GM12878 (cell line): ENCODE data around the gene ARX. TPM values are rescaled to one million over a fixed set of nuclear protein-coding genes. Genes with fewer than 3 reads are reported as not detected.

Experiments
- ATAC-seq: fragments of 200-7000 bp; cut with Tn5 transposase; 3 replicates; pipeline ENCODE4 v1.9.1; 2020; ENCODE audit warnings: mild to moderate bottlenecking, moderate library complexity
- BruUV-seq: library from RNA; stranded (reverse); fragments of 400-500 nt; replicated peaks from 2 replicates; lab custom pipeline; 2021; lab: Mats Ljungman, UMichigan
- CTCF ChIA-PET: fragments of 300-600 bp; sonication (Branson Sonifier 250); formaldehyde crosslinking; extraction: SDS; loops from one replicate; lab custom pipeline; 2021; ENCODE audit warnings: inconsistent platforms; lab: Yijun Ruan, JAX
- POLR2A ChIA-PET: fragments of 350-600 bp; formaldehyde crosslinking; extraction: SDS; loops from one replicate; lab custom pipeline; 2021; ENCODE audit warnings: inconsistent platforms; lab: Charles Lee
- RAD21 ChIA-PET: fragments of 300-600 bp; sonication (Branson Sonifier 250); formaldehyde crosslinking; loops from one replicate; lab custom pipeline; 2023; ENCODE audit warnings: antibody characterized with exemption; ENCODE audit not compliant: unreplicated experiment; lab: Charles Lee
- SMC1A ChIA-PET: fragments of 300-600 bp; sonication (Branson Sonifier 250); formaldehyde crosslinking; loops from one replicate; lab custom pipeline; 2023; ENCODE audit not compliant: unreplicated experiment, uncharacterized antibody; lab: Charles Lee
- DNase-seq: peaks from one replicate; pipeline ENCODE4 v3.0.0-alpha.2; 2011; ENCODE audit warnings: low read depth, low spot score
- FAIRE-seq: peaks from 3 replicates; lab custom pipeline; 2011; peaks lifted over from hg19 to GRCh38; lab: Jason Lieb, UNC
- H2AFZ ChIP-seq: 2 replicates; pipeline ENCODE4 v1.6.0; 2011; ENCODE audit warnings: low read depth, low read length, control low read depth; ENCODE audit not compliant: control insufficient read depth
- H3K27ac ChIP-seq: 2 replicates; pipeline ENCODE4 v1.5.1; 2011; ENCODE audit warnings: control low read depth; ENCODE audit not compliant: control insufficient read depth, insufficient read depth
- H3K27me3 ChIP-seq, 2 experiments: replicated peaks in 1 of 2; 2 replicates each; pipeline versions ENCODE4 v1.6.0 to v1.6.1; 2011; ENCODE audit warnings: low read length in 1 of 2; ENCODE audit not compliant: control insufficient read depth in 2 of 2, insufficient read depth in 2 of 2
- H3K36me3 ChIP-seq, 2 experiments: 2 replicates each; pipeline ENCODE4 v1.5.1; 2011; ENCODE audit warnings: low read length in 1 of 2; ENCODE audit not compliant: control insufficient read depth in 2 of 2, insufficient read depth in 2 of 2
- H3K4me1 ChIP-seq: 2 replicates; pipeline ENCODE4 v1.6.1; 2011; ENCODE audit warnings: mild to moderate bottlenecking, low read length, moderate library complexity, mixed read lengths; ENCODE audit not compliant: control insufficient read depth, insufficient read depth
- H3K4me2 ChIP-seq: 2 replicates; pipeline ENCODE4 v1.6.0; 2011; ENCODE audit warnings: control low read depth; ENCODE audit not compliant: control insufficient read depth, insufficient read depth
- H3K4me3 ChIP-seq: fragments of 200-600 bp; sonication (generic); 2 replicates; pipeline ENCODE4 v1.5.1; 2016
- H3K79me2 ChIP-seq: 2 replicates; pipeline ENCODE4 v1.6.0; 2011; ENCODE audit warnings: low read length; ENCODE audit not compliant: control insufficient read depth, insufficient read depth
- H3K9ac ChIP-seq: 2 replicates; pipeline ENCODE4 v1.8.0; 2011; ENCODE audit warnings: low read length, control low read depth, mixed read lengths; ENCODE audit not compliant: control insufficient read depth, insufficient read depth
- H3K9me3 ChIP-seq: replicated peaks from 3 replicates; pipeline ENCODE4 v1.5.1; 2011; ENCODE audit warnings: mild to moderate bottlenecking, low read length; ENCODE audit not compliant: control insufficient read depth, insufficient read depth
- H4K20me1 ChIP-seq: 2 replicates; pipeline ENCODE4 v1.6.0; 2011; ENCODE audit not compliant: control insufficient read depth, insufficient read depth
- BHLHE40 ChIP-seq, 2 experiments: fragments of 450-650 bp in 1 of 2; IDR thresholded peaks; 2 replicates each; pipeline ENCODE4 v1.6.1; 2011 to 2017; ENCODE audit warnings: low read depth in 2 of 2, borderline replicate concordance in 1 of 2, improper control_type of control experiment in 1 of 2, low read length in 1 of 2, mild to moderate bottlenecking in 1 of 2
- NR2F1 ChIP-seq: fragments of 450-650 bp; conservative IDR thresholded peaks from 2 replicates; pipeline ENCODE4 v1.6.1; 2017; ENCODE audit warnings: mild to moderate bottlenecking
- SMARCA5 ChIP-seq: fragments of 450-650 bp; IDR thresholded peaks from 2 replicates; pipeline ENCODE4 v1.6.1; 2017; ENCODE audit warnings: mild to moderate bottlenecking
- WGBS: methylation state at CpG from one replicate; pipeline ENCODE4 v1.1.6; 2016; ENCODE audit warnings: low lambda C conversion rate; ENCODE audit not compliant: insufficient replicate concordance, insufficient coverage; ENCODE audit errors: missing lambda C conversion rate; 5-methylcytosine and 5-hydroxymethylcytosine counted together
- in situ Hi-C: fragments of 300-500 bp; cut with MboI; formaldehyde crosslinking; loops from 9 replicates; pipeline ENCODE4 v1.14.3; 2018; ENCODE audit warnings: mixed read lengths
- intact Hi-C: fragments of 100-400 bp; cut with micrococcal nuclease; formaldehyde crosslinking; loops from one replicate; pipeline ENCODE4 v1.14.2; 2022; ENCODE audit not compliant: unreplicated experiment
- polyA plus RNA-seq, 11 experiments: library from polyadenylated mRNA; depleted of rRNA in 4 of 11; unstranded in 6 of 11; stranded (reverse) in 5 of 11; fragments of >200 nt; fragmentation: Nextera tagmentation in 4 of 11; fragmentation: Illumina TruSeq in 1 of 11; extraction: Ambion mirVana in 4 of 11; extraction: Trizol in 1 of 11; gene quantifications; 1 replicate in 1 of 11; 2 replicates in 10 of 11; pipeline versions ENCODE4 v1.2.1 to v1.2.3, GENCODE V29; 2011 to 2016; ENCODE audit warnings: inconsistent platforms in 2 of 11, missing spikeins in 2 of 11, low read depth in 1 of 11
- total RNA-seq, 4 experiments: library from RNA; depleted of rRNA in 3 of 4; stranded (reverse); fragments of >200 nt in 3 of 4; fragmentation: Illumina TruSeq in 1 of 4; extraction: Trizol in 1 of 4; gene quantifications; 2 replicates each; pipeline versions ENCODE4 v1.2.1 to v1.2.3, GENCODE V29; 2013 to 2021

The ARX gene
- total and polyA plus RNA-seq, 10 of the 15 experiments (the other 5 are each of a cell fraction or from before 2014, with no cell fraction given), result 0.03 TPM; not detected in 9

- DNase-seq, result no peak
- no peaks in the 10 kb centered on the region; the same call in 2 of the 3 replicates for H3K9me3 ChIP-seq
- FAIRE-seq, result no peak
- ChIA-PET RAD21 (no interaction called here), CTCF (no interaction called here), SMC1A (no interaction called here), POLR2A (no interaction called here)
- no peak overlapping the region for H3K9ac ChIP-seq
- H3K36me3 ChIP-seq, result no peaks in the 10 kb centered on the region
- no peak overlapping the region for H3K4me2 ChIP-seq
- no peaks in the 10 kb centered on the region for H3K79me2 ChIP-seq
- no peak overlapping the region for H3K27ac ChIP-seq
- H2AFZ ChIP-seq, result no peak overlapping the region
- H3K4me3 ChIP-seq, result no peak overlapping the region
- H4K20me1 ChIP-seq, result no peaks in the 10 kb centered on the region
- 44% methylated on average over 32 of the region's 32 CpGs for WGBS
- TF ChIP-seq NR2F1 (no peak), BHLHE40 (IDR thresholded peaks at IDR 0.05; ENCODE audit: borderline replicate concordance in 1 of 2, low read depth in 2 of 2, low read length in 1 of 2) (no peak)
- intact Hi-C loops, result no loop called here
- H3K27me3 ChIP-seq, result peaks cover 3 to 12% of the 10 kb centered on the region in 2 experiments
- BruUV-seq, result no TSS peak
- no peaks in the 10 kb centered on the region for H3K4me1 ChIP-seq
- no peak for ATAC-seq
- in situ Hi-C loops, result no loop called here
Measured at GRCh38 chrX:25011589-25012432, 4.0 kb downstream of the ARX start.

GRCh38 chrX:25010784-25011588, 4.8 kb downstream of the ARX start:
- H4K20me1 ChIP-seq, result no peaks in the 10 kb centered on the region
- no peaks in the 10 kb centered on the region for H3K36me3 ChIP-seq
- ChIA-PET RAD21 (no interaction called here), CTCF (no interaction called here), SMC1A (interaction anchor here (0.7 kb wide), 1 partner anchor 28 kb away, joined by 3 read pairs; no protein-coding TSS in a partner anchor)
- intact Hi-C loops, result no loop called here
- in situ Hi-C loops, result no loop called here
- no peaks in the 10 kb centered on the region for H3K4me1 ChIP-seq
- no peak overlapping the region for H3K4me2 ChIP-seq
- no peak overlapping the region for H3K27ac ChIP-seq
- H3K4me3 ChIP-seq, result no peak overlapping the region
- no peak for DNase-seq
- ATAC-seq, result no peak
- H3K27me3 ChIP-seq, result peaks cover 0 to 12% of the 10 kb centered on the region in 2 experiments; a peak in 3 of 4 replicates
- no peaks in the 10 kb centered on the region; the same call in 2 of the 3 replicates for H3K9me3 ChIP-seq
- H3K79me2 ChIP-seq, result no peaks in the 10 kb centered on the region
- TF ChIP-seq SMARCA5, result no peak
- TF ChIP-seq, all 136 proteins: peak for 0
- 47% methylated on average over 32 of the region's 33 CpGs for WGBS
- Histone ChIP-seq H2AFZ (no peak overlapping the region), H3K9ac (no peak overlapping the region)
- BruUV-seq, result no TSS peak
- FAIRE-seq, result no peak
- POLR2A ChIA-PET, result no interaction called here
